ENCODE results near the gene PRTG. TPM values are rescaled to one million over a fixed set of nuclear protein-coding genes. Genes with fewer than 3 reads are reported as not detected.
A peak's percentile ranks its signal among the peaks of the same experiment; 100 is the strongest.

PRTG gene
- total and polyA plus RNA-seq, 10 of the 15 experiments (the other 5 are each of a cell fraction or from before 2014, with no cell fraction given), result under 0.01 to 0.25 TPM; not detected in 8

- no peak for TF ChIP-seq ZNF592 (IDR thresholded peaks at IDR 0.05)
- no peak for TF ChIP-seq KAT2A (conservative IDR thresholded peaks at IDR 0.05; ENCODE audit: control insufficient read depth, low read depth, low read length)
- no peak for TF ChIP-seq ZNF274 (IDR thresholded peaks at IDR 0.05; ENCODE audit: insufficient read depth, insufficient read length)
- no peak for TF ChIP-seq ZNF217 (IDR thresholded peaks at IDR 0.05)
- no peak for TF ChIP-seq ASH2L (IDR thresholded peaks at IDR 0.05; ENCODE audit: borderline replicate concordance, low read depth)
- no peak for TF ChIP-seq PAX5 (IDR thresholded peaks at IDR 0.05; ENCODE audit: borderline replicate concordance, low read depth, low read length)
- no peak for TF ChIP-seq ZBTB40 (IDR thresholded peaks at IDR 0.05; ENCODE audit: borderline replicate concordance)
- peak; percentile 92 for TF ChIP-seq POU2F2 (IDR thresholded peaks at IDR 0.05; ENCODE audit: borderline replicate concordance, low read depth, low read length)
- no peak for TF ChIP-seq TCF3 (IDR thresholded peaks at IDR 0.05; ENCODE audit: borderline replicate concordance, insufficient read depth, low read depth, low read length)
- no peak for TF ChIP-seq IRF5 (IDR thresholded peaks at IDR 0.05; ENCODE audit: borderline replicate concordance)
- TF ChIP-seq TCF7 (IDR thresholded peaks at IDR 0.05; ENCODE audit: borderline replicate concordance), result no peak
- TF ChIP-seq CEBPB (IDR thresholded peaks at IDR 0.05; ENCODE audit: borderline replicate concordance in 1 of 2, low read depth in 2 of 2, low read length in 2 of 2), result 0 out of 4 replicates have a peak, but pooled peaks of 1 of the 2 experiments have one; percentile 62
- TF ChIP-seq SMAD1 (IDR thresholded peaks at IDR 0.05; ENCODE audit: low read depth, partially characterized antibody), result no peak
- no peak for TF ChIP-seq RCOR1 (conservative IDR thresholded peaks at IDR 0.05; ENCODE audit: low read depth, low read length)
- TF ChIP-seq ATF7 (IDR thresholded peaks at IDR 0.05; ENCODE audit: low read depth), result peak; percentile 71
- TF ChIP-seq CTCF (IDR thresholded peaks at IDR 0.05 in 2 of 3, conservative IDR thresholded peaks at IDR 0.05 in 1 of 3; ENCODE audit: control insufficient read depth in 2 of 3, extremely low read depth in 1 of 3, insufficient read depth in 1 of 3, low read depth in 3 of 3, low read length in 3 of 3), result no peak
- no peak for TF ChIP-seq RELA (IDR thresholded peaks at IDR 0.05; ENCODE audit: borderline replicate concordance, partially characterized antibody)
These were observed 57.7 kb downstream of the PRTG start (continued) for GRCh38 chr15:55685286-55685685.
